ENCODE measurements around the gene TPPP3. TPM values are rescaled to one million over a fixed set of nuclear protein-coding genes. Genes with fewer than 3 reads are reported as not detected.

The TPPP3 gene
- total and polyA plus RNA-seq, 9 of the 15 experiments (the other 6 are each of a cell fraction or from before 2014, with no cell fraction given) = 0.13 to 0.50 (median 0.36) TPM; not detected in 2

- no peak overlapping the region for H3K4me3 ChIP-seq
- no peak overlapping the region for H2AFZ ChIP-seq (ENCODE audit: low read depth, low read length)
- H3K9me3 ChIP-seq (replicated peaks; ENCODE audit: control insufficient read depth, insufficient read depth, low read depth, low read length) = no peaks in the 10 kb centered on the region
- TF ChIP-seq NUFIP1 (IDR thresholded peaks at IDR 0.05; ENCODE audit: partially characterized antibody) = no peak
- no peak for TF ChIP-seq ZC3H11A (IDR thresholded peaks at IDR 0.05; ENCODE audit: low read depth, low read length)
- TF ChIP-seq VEZF1 (CRISPR knock-in tag; IDR thresholded peaks at IDR 0.05) = no peak
- TF ChIP-seq KHSRP (IDR thresholded peaks at IDR 0.05) = no peak
- TF ChIP-seq FOS (IDR thresholded peaks at IDR 0.05; ENCODE audit: extremely low read depth, insufficient read length) = no peak
- no peak for TF ChIP-seq ZNF174 (CRISPR knock-in tag; IDR thresholded peaks at IDR 0.05)
- no peak for TF ChIP-seq ZNF436 (CRISPR knock-in tag; IDR thresholded peaks at IDR 0.05)
- no peak for TF ChIP-seq TBP (optimal IDR thresholded peaks at IDR 0.05; ENCODE audit: low read depth, low read length)
- no peak for TF ChIP-seq MAFF (IDR thresholded peaks at IDR 0.05; ENCODE audit: low read length)
- TF ChIP-seq ZEB2 (IDR thresholded peaks at IDR 0.05) = no peak
- TF ChIP-seq, protein P1, sequence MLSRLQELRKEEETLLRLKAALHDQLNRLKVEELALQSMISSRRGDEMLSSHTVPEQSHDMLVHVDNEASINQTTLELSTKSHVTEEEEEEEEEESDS (CRISPR knock-in tag; IDR thresholded peaks at IDR 0.05) = no peak
- no peak for TF ChIP-seq POU5F1 (IDR thresholded peaks at IDR 0.05; ENCODE audit: borderline replicate concordance, low read depth, low read length, partially characterized antibody)
- no peak for TF ChIP-seq ID3 (CRISPR knock-in tag; IDR thresholded peaks at IDR 0.05)
- TF ChIP-seq ID3 (tag; IDR thresholded peaks at IDR 0.05) = no peak
- no peak for TF ChIP-seq ZBTB11 (CRISPR knock-in tag; IDR thresholded peaks at IDR 0.05)
- TF ChIP-seq ZNF24 (IDR thresholded peaks at IDR 0.05) = no peak
- no peak for TF ChIP-seq ARID1B (IDR thresholded peaks at IDR 0.05)
- TF ChIP-seq TGIF2 (CRISPR knock-in tag; IDR thresholded peaks at IDR 0.05) = no peak
- no peak for TF ChIP-seq ZFP36 (IDR thresholded peaks at IDR 0.05; ENCODE audit: low read depth, low read length, partially characterized antibody)
- ChIA-PET POLR2A (interaction anchor here (0.6 kb wide), 1 partner anchor 8 kb away, joined by 3 read pairs; no protein-coding TSS in a partner anchor), CTCF (ENCODE audit: low intra/inter-chr PET ratio) (no interaction called here)
- H3K4me1 ChIP-seq (replicated peaks in 1 of 2; ENCODE audit: control insufficient read depth in 2 of 2, insufficient read depth in 2 of 2, low read length in 2 of 2) = no peaks in the 10 kb centered on the region
- no peaks in the 10 kb centered on the region for H4K20me1 ChIP-seq (replicated peaks; ENCODE audit: control insufficient read depth, insufficient read depth, low read length)
- H3K9me1 ChIP-seq (ENCODE audit: control insufficient read depth, insufficient read depth, low read length) = no peaks in the 10 kb centered on the region
- H3K4me2 ChIP-seq (ENCODE audit: insufficient read depth, low read length) = no peak overlapping the region
- intact Hi-C loops (cut with micrococcal nuclease) (no loop called here), in situ Hi-C loops (cut with MboI) (no loop called here)
- peaks cover 12 to 24% of the 10 kb centered on the region in 2 experiments; a peak in 4 of 5 replicates for H3K27me3 ChIP-seq (ENCODE audit: control insufficient read depth in 2 of 2, insufficient read depth in 2 of 2, low read length in 2 of 2)
- H3K36me3 ChIP-seq (ENCODE audit: control insufficient read depth, insufficient read depth, low read length) = no peaks in the 10 kb centered on the region
- ATAC-seq (no peak), FAIRE-seq (no peak), DNase-seq (ENCODE audit: extremely low read depth in 1 of 4, low spot score in 3 of 4) (no peak)
- no peak overlapping the region for H3K27ac ChIP-seq (ENCODE audit: extremely low read depth, low read depth, low read length)
- no TSS peak for BruUV-seq (replicated peaks)
- H3K9ac ChIP-seq (ENCODE audit: insufficient read depth in 1 of 2, low read depth in 2 of 2, low read length in 2 of 2) = no peak overlapping the region
- 0% methylated on average over 4 of the region's 4 CpGs for WGBS (ENCODE audit: insufficient coverage, low coverage, missing lambda C conversion rate)
- H3K79me2 ChIP-seq (ENCODE audit: control insufficient read depth, insufficient read depth, low read length) = no peaks in the 10 kb centered on the region
Observed at GRCh38 chr16:67370661-67371060, 22.6 kb downstream of the TPPP3 start.

Data from K562 (cell line).